Gastroesophageal sphincter (tissue), 4 donors: ENCODE measurements around the gene CDH23. TPM values are rescaled to one million over a fixed set of nuclear protein-coding genes. Genes with fewer than 3 reads are reported as not detected.
"Not testable (repeated sequence)": the region's sequence is repeated elsewhere in the genome, so short reads cannot be mapped to it uniquely, and the experiment has no call there.

Source experiments
- ATAC-seq: fragments of 150-250 bp; one replicate; pipeline ENCODE4 v1.9.1; 2016; ENCODE audit warnings: mild to moderate bottlenecking, moderate library complexity
- H3K27ac ChIP-seq, 4 donors: fragments of 200-600 bp; sonication (generic) in 3 of 4; 1 replicate in 3 of 4; 2 replicates in 1 of 4; pipeline ENCODE4 v1.5.1; 2016 to 2019
- H3K27me3 ChIP-seq: fragments of 200-600 bp; sonication (generic); one replicate; pipeline ENCODE4 v1.5.1; 2019
- H3K36me3 ChIP-seq, 2 donors: fragments of 200-600 bp; sonication (generic); one replicate each; pipeline ENCODE4 v1.5.1; 2019; ENCODE audit warnings: control low read depth in 1 of 2
- H3K4me1 ChIP-seq, 3 donors: fragments of 200-600 bp; sonication (generic); 1 replicate in 2 of 3; 2 replicates in 1 of 3; pipeline ENCODE4 v1.5.1; 2016 to 2019; ENCODE audit warnings: control low read depth in 2 of 3
- H3K4me3 ChIP-seq, 2 donors: fragments of 200-600 bp; sonication (generic); one replicate each; pipeline ENCODE4 v1.5.1; 2019; ENCODE audit warnings: mild to moderate bottlenecking in 1 of 2, moderate library complexity in 1 of 2
- H3K9me3 ChIP-seq, 3 donors: fragments of 200-600 bp; sonication (generic); one replicate each; pipeline ENCODE4 v1.5.1; 2017 to 2019; ENCODE audit warnings: control low read depth in 2 of 3
- CTCF ChIP-seq, 4 experiments: fragments of 200-600 bp in 2 of 4; fragments of 450-650 bp in 2 of 4; sonication (generic) in 1 of 4; IDR thresholded peaks; one replicate each; pipeline ENCODE4 v1.5.1; 2017 to 2019; ENCODE audit warnings: antibody characterized with exemption in 4 of 4, mild to moderate bottlenecking in 2 of 4, moderate library complexity in 2 of 4
- EP300 ChIP-seq: sonication (generic); formaldehyde crosslinking; IDR thresholded peaks from one replicate; pipeline ENCODE4 v1.6.1; 2017; ENCODE audit warnings: antibody characterized with exemption, mild to moderate bottlenecking
- POLR2A ChIP-seq, 2 donors: fragments of 450-650 bp; IDR thresholded peaks; one replicate each; pipeline ENCODE4 v1.6.1; 2017; ENCODE audit warnings: antibody characterized with exemption in 2 of 2, mild to moderate bottlenecking in 2 of 2, moderate library complexity in 1 of 2
- POLR2AphosphoS5 ChIP-seq: sonication (generic); formaldehyde crosslinking; IDR thresholded peaks from one replicate; pipeline ENCODE4 v1.6.1; 2017; ENCODE audit warnings: antibody characterized with exemption
- WGBS, 2 donors: methylation state at CpG; one replicate each; pipeline ENCODE4 v1.1.5; 2018; ENCODE audit warnings: low coverage in 1 of 2; 5-methylcytosine and 5-hydroxymethylcytosine counted together
- total RNA-seq, 4 donors: library from RNA; depleted of rRNA; stranded (reverse); fragments of >200 nt; gene quantifications; one replicate each; pipeline ENCODE4 v1.1.0, GENCODE V29; 2016

CDH23 gene
- total RNA-seq, 4 donors from 2014 or later = 5.1 to 33.5 (median 16.2) TPM

DNA sequence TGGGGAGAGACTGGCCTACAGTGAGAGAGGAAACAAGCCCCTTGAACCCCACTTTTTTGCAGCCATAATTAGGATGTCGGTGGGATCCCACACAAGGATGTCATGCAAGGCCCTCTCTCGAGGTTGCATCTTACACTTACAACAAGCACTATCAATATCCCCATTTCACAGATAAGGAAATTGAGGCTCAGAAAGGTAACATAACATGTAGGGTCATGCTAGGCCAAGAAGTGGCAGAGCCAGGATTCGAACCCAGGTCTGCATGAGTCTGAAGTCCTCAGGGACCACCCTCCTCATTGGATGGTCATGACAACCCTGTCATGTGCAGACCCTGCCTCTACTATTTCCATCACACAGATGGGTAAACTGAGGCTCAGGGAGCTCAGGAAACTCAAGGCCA, 199.4 kb downstream of the CDH23 start:
- TF ChIP-seq POLR2AphosphoS5 (no peak), CTCF (IDR thresholded peaks at IDR 0.05) (no peak), EP300 (no peak), POLR2A (IDR thresholded peaks at IDR 0.05) (no peak)
- Histone ChIP-seq H3K27me3 (no peaks in the 10 kb centered on the region), H3K4me1 (peaks cover 0 to 28% (median 24%) of the 10 kb centered on the region in 3 donors), H3K36me3 (no peaks in the 10 kb centered on the region), H3K27ac (no peak overlapping the region), H3K4me3 (no peak overlapping the region), H3K9me3 (no peaks in the 10 kb centered on the region)
- ATAC-seq = no peak
- WGBS, 2 donors = 94% methylated on average over 2 of the region's 3 CpGs; no CpG with 5 or more reads in 1 of the 2 donors

DNA sequence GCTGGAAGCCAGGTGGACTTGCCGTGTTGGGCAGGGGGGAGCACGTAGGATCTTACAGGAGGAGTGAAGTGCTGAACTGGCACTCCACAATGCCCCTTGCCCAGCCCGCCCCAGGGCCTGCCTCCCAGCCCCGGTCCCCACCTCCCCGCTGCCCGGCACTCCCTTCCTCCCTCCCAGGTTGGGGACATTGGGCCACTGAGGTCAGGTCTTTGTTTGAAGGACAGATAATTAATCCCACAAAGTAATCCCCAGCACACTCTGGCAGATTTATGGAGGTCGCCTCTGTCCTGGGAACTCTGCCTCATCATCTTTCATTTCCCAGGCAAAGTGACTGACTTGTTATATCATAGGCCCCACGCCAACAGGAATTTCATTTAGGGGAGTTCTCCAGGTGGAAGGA, 200.0 kb downstream of the CDH23 start:
- Histone ChIP-seq H3K27ac (no peak overlapping the region), H3K9me3 (no peaks in the 10 kb centered on the region), H3K4me3 (no peak overlapping the region), H3K4me1 (peaks cover 0 to 28% (median 24%) of the 10 kb centered on the region in 3 donors), H3K27me3 (no peaks in the 10 kb centered on the region), H3K36me3 (no peaks in the 10 kb centered on the region)
- no peak for TF ChIP-seq POLR2A (IDR thresholded peaks at IDR 0.05)
- no peak for TF ChIP-seq EP300
- no peak for TF ChIP-seq POLR2AphosphoS5
- no peak for TF ChIP-seq CTCF (IDR thresholded peaks at IDR 0.05)
- ATAC-seq = no peak
- 92% methylated on average over 2 of the region's 8 CpGs; no CpG with 5 or more reads in 1 of the 2 donors for WGBS, 2 donors

GRCh38 chr10:71597821-71598498, 201.2 kb downstream of the CDH23 start:
- Histone ChIP-seq H3K36me3 (no peaks in the 10 kb centered on the region), H3K27me3 (no peaks in the 10 kb centered on the region), H3K4me3 (no peak overlapping the region), H3K27ac (peak overlapping the region in 3 of 4 donors; percentile 70 to 78 (median 77)), H3K4me1 (peaks cover 0 to 28% (median 24%) of the 10 kb centered on the region in 3 donors), H3K9me3 (no peaks in the 10 kb centered on the region)
- peak; percentile 71 for ATAC-seq
- WGBS, 2 donors = 64% methylated on average over 5 of the region's 12 CpGs; no CpG with 5 or more reads in 1 of the 2 donors
- no peak for TF ChIP-seq POLR2A (IDR thresholded peaks at IDR 0.05)
- TF ChIP-seq EP300 = no peak
- TF ChIP-seq CTCF (IDR thresholded peaks at IDR 0.05) = no peak
- no peak for TF ChIP-seq POLR2AphosphoS5

GRCh38 chr10:71598621-71599055, 201.9 kb downstream of the CDH23 start:
- Histone ChIP-seq H3K27me3 (no peaks in the 10 kb centered on the region), H3K4me3 (no peak overlapping the region), H3K9me3 (no peaks in the 10 kb centered on the region), H3K4me1 (peaks cover 0 to 28% (median 24%) of the 10 kb centered on the region in 3 donors), H3K27ac (peak overlapping the region in 3 of 4 donors; percentile 70 to 78 (median 77)), H3K36me3 (no peaks in the 10 kb centered on the region)
- WGBS, 2 donors = 19% methylated on average over 8 of the region's 10 CpGs; no CpG with 5 or more reads in 1 of the 2 donors
- ATAC-seq = peak; percentile 84
- TF ChIP-seq POLR2A (IDR thresholded peaks at IDR 0.05) (no peak), CTCF (IDR thresholded peaks at IDR 0.05) (no peak), EP300 (no peak), POLR2AphosphoS5 (no peak)

DNA sequence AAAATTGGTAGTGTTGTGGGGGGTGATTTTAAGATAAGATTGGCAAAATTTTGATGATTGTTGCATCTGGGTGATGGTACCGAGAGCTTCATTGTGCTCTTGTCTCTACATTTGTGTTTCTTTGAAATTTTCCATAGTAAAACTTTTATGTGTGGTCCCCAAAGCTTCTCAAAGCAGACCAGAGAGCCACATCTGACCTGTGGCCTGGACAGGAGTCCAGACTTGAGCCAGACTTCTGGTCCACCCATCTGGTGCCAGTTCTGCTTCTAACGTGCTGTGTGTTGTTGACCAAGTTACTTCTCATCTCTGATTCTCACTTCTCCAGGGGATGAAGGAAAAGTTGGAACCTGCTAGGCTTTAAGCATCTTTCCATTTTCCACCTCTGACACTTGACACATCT, 202.8 kb downstream of the CDH23 start:
- 60 to 78% methylated on average over 2 of the region's 2 CpGs for WGBS, 2 donors
- H3K9me3 ChIP-seq = no peaks in the 10 kb centered on the region

GRCh38 chr10:71600242-71600641, 203.5 kb downstream of the CDH23 start:
- H3K27ac ChIP-seq, H3K4me3 ChIP-seq, H3K27me3 ChIP-seq, H3K9me3 ChIP-seq, ATAC-seq, H3K36me3 ChIP-seq: not testable (repeated sequence)
- WGBS, 2 donors = 95% methylated on average over 3 of the region's 8 CpGs; no CpG with 5 or more reads in 1 of the 2 donors
- H3K4me1 ChIP-seq = peaks cover 0 to 28% (median 24%) of the 10 kb centered on the region in 3 donors

More for the DNA sequence above, 202.8 kb downstream of the CDH23 start:
- Histone ChIP-seq H3K36me3 (no peaks in the 10 kb centered on the region), H3K27me3 (no peaks in the 10 kb centered on the region), H3K27ac (peak overlapping the region in 3 of 4 donors; percentile 56 to 77 (median 70)), H3K4me3 (no peak overlapping the region), H3K4me1 (peaks cover 0 to 28% (median 24%) of the 10 kb centered on the region in 3 donors)
- ATAC-seq = no peak
- TF ChIP-seq POLR2A (IDR thresholded peaks at IDR 0.05) (no peak), EP300 (no peak), POLR2AphosphoS5 (no peak), CTCF (IDR thresholded peaks at IDR 0.05) (no peak)
